HepG2 (cell line): ENCODE measurements around the gene TBC1D1. TPM values are rescaled to one million over a fixed set of nuclear protein-coding genes. Genes with fewer than 3 reads are reported as not detected.

Experiments
- CAMTA2 ChIP-seq: sonication (generic); formaldehyde crosslinking; IDR thresholded peaks from 2 replicates; pipeline ENCODE4 v1.4.0; 2020; ENCODE audit warnings: mild to moderate bottlenecking, missing genetic modification reagents, borderline replicate concordance
- DNMT1 ChIP-seq: sonication (generic); formaldehyde crosslinking; IDR thresholded peaks from 2 replicates; pipeline ENCODE4 v1.5.1; 2020; ENCODE audit warnings: mild to moderate bottlenecking, missing genetic modification reagents
- HMGXB3 ChIP-seq: sonication (generic); formaldehyde crosslinking; IDR thresholded peaks from 2 replicates; pipeline ENCODE4 v1.4.0; 2020; ENCODE audit warnings: missing genetic modification reagents, borderline replicate concordance
- IKZF4 ChIP-seq: sonication (generic); formaldehyde crosslinking; IDR thresholded peaks from 2 replicates; pipeline ENCODE4 v1.5.1; 2020; ENCODE audit warnings: borderline replicate concordance, mild to moderate bottlenecking, low read depth, missing genetic modification reagents; ENCODE audit errors: not compliant biosample characterization
- MYPOP ChIP-seq: sonication (generic); formaldehyde crosslinking; IDR thresholded peaks from 2 replicates; pipeline ENCODE4 v1.8.1; 2023; ENCODE audit warnings: mild to moderate bottlenecking, moderate library complexity, missing genetic modification reagents
- SMAD9 ChIP-seq: sonication (generic); formaldehyde crosslinking; IDR thresholded peaks from 2 replicates; pipeline ENCODE4 v1.5.1; 2020; ENCODE audit warnings: mild to moderate bottlenecking, missing genetic modification reagents
- ZBTB42 ChIP-seq: sonication (generic); formaldehyde crosslinking; IDR thresholded peaks from 2 replicates; pipeline ENCODE4 v1.5.0; 2020; ENCODE audit warnings: mild to moderate bottlenecking, missing genetic modification reagents
- ZNF275 ChIP-seq: sonication (generic); formaldehyde crosslinking; IDR thresholded peaks from 2 replicates; pipeline ENCODE4 v1.8.0; 2022; ENCODE audit warnings: missing genetic modification reagents, mild to moderate bottlenecking, inconsistent platforms, borderline replicate concordance
- ZNF3 ChIP-seq: IDR thresholded peaks from 2 replicates; pipeline ENCODE4 v1.7.0; 2017; ENCODE audit warnings: inconsistent platforms
- ZNF407 ChIP-seq: sonication (generic); formaldehyde crosslinking; IDR thresholded peaks from one replicate; pipeline ENCODE4 v1.5.1; 2020; ENCODE audit warnings: mild to moderate bottlenecking, missing genetic modification reagents; ENCODE audit errors: not compliant biosample characterization
- ZNF749 ChIP-seq: sonication (generic); formaldehyde crosslinking; IDR thresholded peaks from 2 replicates; pipeline ENCODE4 v1.8.0; 2022; ENCODE audit warnings: mild to moderate bottlenecking, missing genetic modification reagents, moderate library complexity, borderline replicate concordance
- ZNF878 ChIP-seq: sonication (generic); formaldehyde crosslinking; IDR thresholded peaks from 2 replicates; pipeline ENCODE4 v1.8.1; 2023; ENCODE audit warnings: mild to moderate bottlenecking, missing genetic modification reagents, moderate library complexity
- polyA plus RNA-seq, 8 experiments: library from polyadenylated mRNA; depleted of rRNA in 3 of 8; stranded (reverse) in 7 of 8; unstranded in 1 of 8; fragments of >200 nt; fragmentation: Illumina TruSeq in 4 of 8; extraction: Trizol in 4 of 8; gene quantifications; 2 replicates each; pipeline versions ENCODE4 v1.2.1 to v1.2.3, GENCODE V29; 2011 to 2016; ENCODE audit warnings: low read depth in 4 of 8, missing spikeins in 1 of 8, mixed read lengths in 1 of 8; ENCODE audit not compliant: insufficient read depth in 1 of 8
- total RNA-seq, 5 experiments: library from RNA; depleted of rRNA; stranded (reverse); fragments of >200 nt; fragmentation: Illumina TruSeq; extraction: Trizol; gene quantifications; 2 replicates each; pipeline ENCODE4 v1.2.3, GENCODE V29; 2016; ENCODE audit warnings: low read depth in 1 of 5

Gene TBC1D1
- total and polyA plus RNA-seq, 2 of the 13 experiments (the other 11 are each of a cell fraction or from before 2014, with no cell fraction given), result 37.3 to 62.8 TPM

- TF ChIP-seq ZNF407 (CRISPR knock-in tag), result no peak
- TF ChIP-seq SMAD9 (CRISPR knock-in tag), result no peak
- TF ChIP-seq ZBTB42, result 0 out of 2 replicates have a peak, but pooled peaks have one; percentile 75
- TF ChIP-seq CAMTA2, result no peak
- peak; percentile 91 for TF ChIP-seq ZNF878
- TF ChIP-seq IKZF4 (CRISPR knock-in tag), result no peak
- TF ChIP-seq ZNF749, result no peak; the same call in 1 of the 2 replicates
- peak; percentile 75 for TF ChIP-seq MYPOP
- TF ChIP-seq ZNF3 (CRISPR knock-in tag), result 0 out of 2 replicates have a peak, but pooled peaks have one; percentile 24
- TF ChIP-seq DNMT1 (CRISPR knock-in tag), result no peak
- peak; percentile 89 for TF ChIP-seq HMGXB3 (CRISPR knock-in tag)
- peak; percentile 93; the same call in 1 of the 2 replicates for TF ChIP-seq ZNF275 (CRISPR knock-in tag)
Measured at GRCh38 chr4:38132843-38133662, 242.2 kb downstream of the TBC1D1 start (continued).
